SK-MEL-5 (cell line): ENCODE measurements around the gene OR8B2. TPM values are rescaled to one million over a fixed set of nuclear protein-coding genes. Genes with fewer than 3 reads are reported as not detected.
"Not testable (repeated sequence)": the region's sequence is repeated elsewhere in the genome, so short reads cannot be mapped to it uniquely, and the experiment has no call there.

Experiments
- DNase-seq: peaks from one replicate; pipeline ENCODE4 v3.0.0-alpha.2; 2016; ENCODE audit warnings: low read depth, low spot score
- in situ Hi-C: cut with HindIII; loops from 2 replicates; pipeline ENCODE4 v1.10.0; 2016; ENCODE audit warnings: low sequenced_read_pairs, high pct_unique_total_duplicates, low pct_unique_long_range_greater_than_20kb
- polyA plus RNA-seq, 2 experiments: library from polyadenylated mRNA; depleted of rRNA; stranded (reverse); fragments of >200 nt; gene quantifications; 2 replicates each; pipeline ENCODE4 v1.2.3, GENCODE V29; 2015
- total RNA-seq: library from RNA; depleted of rRNA; stranded (reverse); fragments of >200 nt; shearing (Covaris generic); gene quantifications from 2 replicates; pipeline ENCODE4 v1.2.3, GENCODE V29; 2014; rRNA removed

OR8B2 gene, protein sequence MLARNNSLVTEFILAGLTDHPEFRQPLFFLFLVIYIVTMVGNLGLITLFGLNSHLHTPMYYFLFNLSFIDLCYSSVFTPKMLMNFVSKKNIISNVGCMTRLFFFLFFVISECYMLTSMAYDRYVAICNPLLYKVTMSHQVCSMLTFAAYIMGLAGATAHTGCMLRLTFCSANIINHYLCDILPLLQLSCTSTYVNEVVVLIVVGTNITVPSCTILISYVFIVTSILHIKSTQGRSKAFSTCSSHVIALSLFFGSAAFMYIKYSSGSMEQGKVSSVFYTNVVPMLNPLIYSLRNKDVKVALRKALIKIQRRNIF
- total RNA-seq, result not detected in 2 replicates
- not detected in 2 replicates for polyA plus RNA-seq (2015; cell fraction: cytosol; rRNA removed)
- polyA plus RNA-seq (2015; cell fraction: nucleus; rRNA removed), result not detected in 2 replicates

GRCh38 chr11:124384399-124384798 lies at the start of gene OR8B2:
TSS of gene OR8B2 (minus strand) at chr11:124384499. CDS start at chr11:124383343, 1,156 bp downstream.
- in situ Hi-C loops, result no loop called here
- no peak for DNase-seq

- in situ Hi-C loops, result no loop called here
- no peak for DNase-seq
Observed at GRCh38 chr11:124429599-124429998, 45.3 kb upstream of the OR8B2 start.

DNA sequence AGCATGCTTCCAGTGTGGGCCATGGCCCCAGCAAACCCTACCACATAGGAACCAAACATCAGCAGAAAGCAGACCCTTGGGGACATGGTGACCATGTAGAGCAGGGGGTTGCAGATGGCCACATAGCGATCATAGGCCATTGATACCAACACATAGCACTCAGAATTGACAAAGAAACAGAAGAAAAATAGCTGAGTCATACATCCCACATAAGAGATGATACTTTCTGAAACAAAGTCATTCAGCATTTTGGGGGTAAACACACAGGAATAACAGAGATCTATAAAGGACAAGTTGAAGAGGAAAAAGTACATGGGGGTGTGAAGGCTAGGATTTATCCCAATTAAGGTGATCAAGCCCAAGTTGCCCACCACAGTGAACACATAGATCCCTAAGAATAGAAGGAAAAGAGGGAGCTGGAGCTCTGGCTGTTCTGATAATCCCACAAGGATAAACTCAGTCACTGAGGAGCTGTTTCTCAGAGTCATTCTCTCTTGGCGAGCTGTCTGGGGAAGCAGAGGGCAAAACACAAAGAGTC lies 40.2 kb upstream of the OR8B2 start, which contains the start of gene OR8B4:
Gene OR8B4 (minus strand): TSS at position 488 of the 538 bp plus-strand sequence. CDS start 0 bp downstream, at position 488.
- DNase-seq, result no peak
- in situ Hi-C loops, result no loop called here

DNA sequence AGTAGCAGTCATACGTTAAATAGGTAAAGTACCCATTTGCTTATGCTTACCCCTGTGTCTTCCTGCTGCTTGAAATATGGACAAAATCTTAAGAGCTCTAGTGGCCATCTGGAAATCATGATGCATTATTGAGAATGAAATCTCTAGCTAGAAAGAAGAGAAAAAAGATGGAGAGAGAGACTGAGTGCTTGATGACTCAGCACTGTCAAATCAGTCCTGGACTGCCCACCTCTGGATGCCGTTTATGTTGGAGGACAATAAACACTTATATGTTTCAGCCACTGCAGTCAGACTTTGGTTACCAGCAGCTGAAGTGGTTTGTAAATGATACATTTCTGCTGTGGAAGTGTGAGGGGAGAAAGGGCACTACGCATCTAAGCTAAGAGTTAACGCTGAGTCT lies 36.7 kb upstream of the OR8B2 start:
- no peak for DNase-seq
- in situ Hi-C loops, result no loop called here

GRCh38 chr11:124415356-124415923 lies 31.1 kb upstream of the OR8B2 start:
- in situ Hi-C loops, result no loop called here
- peak; percentile 43 for DNase-seq

DNA sequence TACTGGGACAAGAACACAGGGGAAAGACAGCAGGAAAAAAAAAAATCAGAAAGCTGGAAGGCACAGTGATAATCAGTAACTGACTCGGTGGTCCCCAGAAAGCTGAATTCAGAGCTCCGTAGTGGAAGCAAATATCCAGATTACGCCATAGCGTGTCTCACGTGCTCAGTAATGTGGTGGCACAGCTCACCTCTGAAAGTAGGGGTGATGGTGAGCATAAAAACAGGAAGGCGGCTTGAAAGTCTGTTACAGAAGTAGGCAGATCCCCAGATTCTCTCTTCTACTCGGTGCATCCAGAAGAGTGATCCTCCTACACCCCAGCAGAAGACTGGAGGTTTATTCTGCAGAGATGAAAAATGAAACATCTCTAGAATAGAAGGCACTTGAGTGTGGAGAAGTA lies 25.6 kb upstream of the OR8B2 start:
- DNase-seq, result no peak
- in situ Hi-C loops, result no loop called here

DNA sequence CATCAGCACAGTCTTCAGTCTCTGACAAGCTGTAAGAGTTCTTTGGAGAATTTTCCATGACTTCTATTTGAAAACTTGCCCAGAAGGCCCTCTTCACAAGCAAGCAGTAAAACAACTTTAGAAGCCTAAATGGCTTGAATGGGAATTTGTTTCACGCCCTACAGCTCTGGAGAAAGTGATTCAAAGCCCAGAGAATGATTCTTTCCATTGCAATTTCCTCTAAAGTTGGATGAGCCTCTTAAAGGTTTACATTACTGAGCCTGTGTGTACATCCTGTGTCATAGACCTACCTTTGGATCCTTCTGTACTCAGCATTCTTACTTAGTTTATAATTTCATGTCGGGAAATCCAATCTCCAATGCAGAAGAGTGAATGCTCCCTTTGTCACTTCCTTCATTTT lies 21.3 kb upstream of the OR8B2 start:
- DNase-seq, result no peak
- in situ Hi-C loops, result no loop called here

DNA sequence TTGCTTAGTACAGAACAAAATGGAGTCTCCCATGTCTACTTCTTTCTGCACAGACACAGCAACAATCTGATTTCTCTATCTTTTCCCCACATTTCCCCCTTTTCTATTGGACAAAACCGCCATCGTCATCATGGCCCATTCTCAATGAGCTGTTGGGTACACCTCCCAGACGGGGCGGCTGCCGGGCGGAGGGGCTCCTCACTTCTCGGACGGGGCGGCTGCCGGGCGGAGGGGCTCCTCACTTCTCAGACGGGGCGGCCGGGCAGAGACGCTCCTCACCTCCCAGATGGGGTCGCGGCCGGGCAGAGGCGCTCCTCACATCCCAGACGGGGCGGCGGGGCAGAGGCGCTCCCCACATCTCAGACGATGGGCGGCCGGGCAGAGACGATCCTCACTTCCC lies 18.9 kb upstream of the OR8B2 start:
- in situ Hi-C loops, DNase-seq: not testable (repeated sequence)

GRCh38 chr11:124402326-124402922 lies 18.1 kb upstream of the OR8B2 start:
- DNase-seq, result peak; percentile 64
- in situ Hi-C loops, result no loop called here

- in situ Hi-C loops, result no loop called here
- no peak for DNase-seq
Observed at GRCh38 chr11:124398924-124399323, 14.6 kb upstream of the OR8B2 start, which contains the start of gene OR8B3. TSS of gene OR8B3 (minus strand) at chr11:124399024. CDS start at chr11:124397351, 1,673 bp downstream.

GRCh38 chr11:124396847-124397246 lies 12.5 kb upstream of the OR8B2 start:
- DNase-seq, in situ Hi-C loops: not testable (repeated sequence)

- peak; percentile 8 for DNase-seq
Observed at GRCh38 chr11:124394408-124394807, 10.1 kb upstream of the OR8B2 start.

DNA sequence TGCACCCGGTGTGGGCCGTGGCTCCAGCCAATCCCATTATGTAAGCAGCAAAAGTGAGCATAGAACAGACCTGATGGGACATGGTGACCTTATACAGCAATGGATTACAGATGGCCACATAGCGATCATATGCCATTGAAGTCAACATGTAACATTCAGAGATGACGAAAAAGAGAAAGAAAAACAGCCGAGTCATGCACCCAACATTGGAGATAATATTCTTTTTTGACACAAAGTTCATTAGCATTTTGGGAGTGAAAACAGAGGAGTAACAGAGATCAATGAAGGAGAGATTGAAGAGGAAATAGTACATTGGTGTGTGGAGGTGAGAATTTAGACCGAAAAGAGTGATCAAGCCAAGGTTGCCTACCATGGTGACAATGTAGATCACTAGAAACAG lies 1.4 kb downstream of the OR8B2 start:
- DNase-seq, in situ Hi-C loops: not testable (repeated sequence)

More at GRCh38 chr11:124394408-124394807, 10.1 kb upstream of the OR8B2 start:
- in situ Hi-C loops, result no loop called here

- DNase-seq, result no peak
- in situ Hi-C loops, result no loop called here
Observed at GRCh38 chr11:124380585-124380984, 3.7 kb downstream of the OR8B2 start.

GRCh38 chr11:124376280-124376679 lies 8.0 kb downstream of the OR8B2 start:
- in situ Hi-C loops, result no loop called here
- DNase-seq, result no peak

DNA sequence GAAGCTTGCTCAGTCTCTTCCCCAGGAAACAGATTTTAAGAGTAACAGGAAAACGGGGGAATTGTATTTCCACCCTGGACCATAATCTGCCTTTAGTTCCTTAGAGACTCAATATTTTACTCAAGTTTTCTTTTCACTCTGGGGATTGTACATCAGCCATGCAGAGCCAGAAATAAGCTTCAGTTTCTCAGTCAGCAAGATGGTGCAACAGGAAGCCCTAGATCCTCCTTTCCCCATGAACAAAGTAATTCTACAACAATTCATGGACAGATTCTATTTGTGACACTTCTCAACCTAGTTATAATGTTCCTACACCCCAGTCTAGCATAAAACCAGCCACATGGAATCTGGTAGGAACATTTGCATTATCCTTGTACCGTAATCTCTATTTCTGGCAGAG lies 24.7 kb downstream of the OR8B2 start:
- in situ Hi-C loops, result no loop called here
- DNase-seq, result no peak

DNA sequence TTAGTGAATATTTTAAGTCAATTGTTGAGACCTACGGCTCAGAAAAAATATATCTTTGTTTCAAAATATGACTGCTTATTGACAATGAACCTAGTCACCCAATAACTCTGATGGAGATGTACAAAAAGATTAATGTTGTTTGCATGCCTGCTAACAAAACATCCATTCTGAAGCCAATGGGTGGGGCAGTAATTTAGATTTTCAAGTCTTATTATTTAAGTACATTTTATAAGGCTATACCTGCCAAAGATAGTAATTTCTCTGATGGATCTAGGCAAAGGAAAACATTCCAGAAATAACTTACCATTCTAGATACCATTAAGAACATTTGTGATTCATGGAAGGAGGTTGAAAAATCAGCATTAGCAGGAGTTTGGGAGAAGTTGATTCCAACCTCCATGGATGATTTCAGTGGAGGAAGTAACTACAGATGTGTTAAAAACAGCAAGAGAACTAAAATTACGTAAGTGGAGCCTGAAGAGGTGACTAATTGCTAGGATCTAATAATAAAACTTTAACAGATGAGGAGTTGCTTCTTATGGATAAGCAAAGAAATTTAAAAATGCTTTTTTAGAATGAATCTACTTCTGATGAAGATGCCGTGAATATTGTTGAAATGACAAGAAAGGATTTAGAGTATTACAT lies 37.9 kb downstream of the OR8B2 start:
- in situ Hi-C loops, result no loop called here
- no peak for DNase-seq

DNA sequence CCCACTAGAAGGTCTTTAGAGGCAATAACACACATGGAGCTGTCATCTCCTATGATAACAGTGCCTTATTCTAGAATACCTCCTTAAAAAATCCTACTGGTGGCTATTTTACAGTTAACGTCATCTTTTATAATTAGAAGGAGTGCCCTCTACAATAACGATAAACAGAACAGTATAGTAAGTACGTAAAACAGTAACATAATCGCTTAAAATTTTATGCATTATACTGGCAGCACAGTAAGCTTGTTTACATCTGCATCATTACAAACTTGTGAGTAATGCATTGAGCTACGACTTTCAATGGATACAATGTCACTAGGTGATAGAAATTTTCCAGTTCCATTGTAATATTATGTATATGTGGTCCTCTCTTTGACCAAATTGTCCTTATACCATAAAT lies 40.0 kb downstream of the OR8B2 start:
- in situ Hi-C loops, result no loop called here
- DNase-seq, result no peak
